ENCODE data around the gene MAP3K3.

MAP3K3 gene

GRCh38 chr17:63694229-63694949 is 72.2 kb downstream of the MAP3K3 start:
- DNase-seq: peak; percentile 66

- DNase-seq: no peak
Observed at GRCh38 chr17:63694950-63695773, 72.9 kb downstream of the MAP3K3 start.

GRCh38 chr17:63695889-63696288 is 73.7 kb downstream of the MAP3K3 start:
- no peak for DNase-seq

- peak; percentile 52 for DNase-seq
Observed at GRCh38 chr17:63696381-63696961, 74.3 kb downstream of the MAP3K3 start.

- DNase-seq: peak; percentile 69
Observed at GRCh38 chr17:63697341-63698286, 75.4 kb downstream of the MAP3K3 start.

- no peak for DNase-seq
Observed at GRCh38 chr17:63698381-63698885, 76.2 kb downstream of the MAP3K3 start.

- peak; percentile 71 for DNase-seq
Observed at GRCh38 chr17:63698886-63699637, 76.8 kb downstream of the MAP3K3 start.

- peak; percentile 74 for DNase-seq
Observed at GRCh38 chr17:63699638-63700527, 77.7 kb downstream of the MAP3K3 start, which contains the start of gene LIMD2. TSS of gene LIMD2 (minus strand) at chr17:63700125. CDS start at chr17:63699298, 827 bp downstream.

GRCh38 chr17:63700528-63701455 is 78.6 kb downstream of the MAP3K3 start:
- peak; percentile 86 for DNase-seq

GRCh38 chr17:63701456-63701820 is 79.2 kb downstream of the MAP3K3 start:
- no peak for DNase-seq

- no peak for DNase-seq
Observed at GRCh38 chr17:63701868-63702720, 79.9 kb downstream of the MAP3K3 start.

- DNase-seq: peak; percentile 24
Observed at GRCh38 chr17:63702721-63703015, 80.5 kb downstream of the MAP3K3 start.

- DNase-seq: peak; percentile 43
Observed at GRCh38 chr17:63703029-63703428, 80.8 kb downstream of the MAP3K3 start.

GRCh38 chr17:63703556-63704258 is 81.5 kb downstream of the MAP3K3 start:
- no peak for DNase-seq

- DNase-seq: no peak
Observed at GRCh38 chr17:63704259-63704576, 82.0 kb downstream of the MAP3K3 start.

- no peak for DNase-seq
Observed at GRCh38 chr17:63704836-63705235, 82.6 kb downstream of the MAP3K3 start.

GRCh38 chr17:63705657-63706056 is 83.4 kb downstream of the MAP3K3 start:
- DNase-seq: no peak

All from retina (tissue), 1 donor.